Ovary (tissue), 9 donors: ENCODE measurements around the gene ETV6. TPM values are rescaled to one million over a fixed set of nuclear protein-coding genes. Genes with fewer than 3 reads are reported as not detected.

Source experiments
- DNase-seq, 5 donors: peaks; one replicate each; pipeline ENCODE4 v3.0.0-alpha.2; 2019 to 2020
- H3K27ac ChIP-seq, 2 donors: fragments of 200-600 bp; one replicate each; pipeline versions ENCODE4 v1.5.1 to v1.8.0; 2019 to 2022
- H3K27me3 ChIP-seq: fragments of 200-600 bp; one replicate; pipeline ENCODE4 v1.8.0; 2022
- H3K36me3 ChIP-seq: fragments of 200-600 bp; sonication (generic); one replicate; pipeline ENCODE4 v1.5.1; 2019
- H3K4me1 ChIP-seq: one replicate; pipeline ENCODE4 v1.8.1; 2013; ENCODE audit warnings: mild to moderate bottlenecking, moderate library complexity; ENCODE audit not compliant: insufficient read depth
- H3K4me3 ChIP-seq: fragments of 200-600 bp; sonication (generic); one replicate; pipeline ENCODE4 v1.5.1; 2017
- H3K9me3 ChIP-seq, 2 donors: fragments of 200-600 bp in 1 of 2; sonication (generic) in 1 of 2; one replicate each; pipeline versions ENCODE4 v1.5.1 to v1.8.1; 2013 to 2019; ENCODE audit warnings: mild to moderate bottlenecking in 1 of 2, moderate library complexity in 1 of 2
- EP300 ChIP-seq: sonication (generic); formaldehyde crosslinking; IDR thresholded peaks from one replicate; pipeline ENCODE4 v1.6.1; 2017; ENCODE audit warnings: antibody characterized with exemption
- POLR2A ChIP-seq: fragments of 450-650 bp; IDR thresholded peaks from one replicate; pipeline ENCODE4 v1.6.1; 2017; ENCODE audit warnings: antibody characterized with exemption, mild to moderate bottlenecking, moderate library complexity
- WGBS, 3 donors: extraction: QIAGEN DNeasy Blood & Tissue Kit in 1 of 3; methylation state at CpG; one replicate each; pipeline versions ENCODE4 v1.1.5 to v1.1.7; 2013 to 2017; 5-methylcytosine and 5-hydroxymethylcytosine counted together
- intact Hi-C, 4 donors: fragments of 100-400 bp; cut with DNase I; formaldehyde crosslinking; loops; one replicate each; pipeline versions ENCODE4 v1.11.0 to v1.15.1; 2022 to 2023
- polyA plus RNA-seq, 2 donors: library from polyadenylated mRNA; stranded (reverse); fragments of 200-250 nt in 1 of 2; fragments of 350-450 nt in 1 of 2; fragmentation: Illumina TruSeq in 1 of 2; extraction: RNeasy Lipid Tissue Mini Kit (QIAGEN cat#74804) in 1 of 2; gene quantifications; one replicate each; pipeline ENCODE4 v1.2.3, GENCODE V29; 2013 to 2014
- total RNA-seq, 7 donors: library from RNA; depleted of rRNA in 2 of 7; stranded (reverse); fragments of >200 nt in 2 of 7; fragmentation: NEBNext Ultra II Directional in 3 of 7; extraction: Animal tissue kit (Norgen Biotek cat#: 25700) in 3 of 7; gene quantifications; one replicate each; pipeline versions ENCODE4 v1.1.0 to v1.2.4, GENCODE V29; 2016 to 2023
- TF ChIP-seq, protein P1 (sequence below), 3 donors: fragments of 450-650 bp in 2 of 3; fragments of 200-600 bp in 1 of 3; IDR thresholded peaks; one replicate each; pipeline versions ENCODE4 v1.5.1 to v1.8.0; 2016 to 2022; ENCODE audit warnings: antibody characterized with exemption in 3 of 3, mild to moderate bottlenecking in 1 of 3
- donor health status: DM: no; HTN: no; CAD: no; lungs with moderate emphysema.
- donor health status: DM: no; HTN: no; CAD: no.
- donor health status: Bipolar disorder and iron deficiency.
- donor health status: DM: yes; HTN: yes; CAD: no.
- donor health status: DM: no; HTN: no; CAD: no.
- donor health status: DM: yes; HTN: yes; CAD: no.

ETV6 gene
- total and polyA plus RNA-seq, 9 donors: 4.4 to 34.6 (median 18.3) TPM

DNA sequence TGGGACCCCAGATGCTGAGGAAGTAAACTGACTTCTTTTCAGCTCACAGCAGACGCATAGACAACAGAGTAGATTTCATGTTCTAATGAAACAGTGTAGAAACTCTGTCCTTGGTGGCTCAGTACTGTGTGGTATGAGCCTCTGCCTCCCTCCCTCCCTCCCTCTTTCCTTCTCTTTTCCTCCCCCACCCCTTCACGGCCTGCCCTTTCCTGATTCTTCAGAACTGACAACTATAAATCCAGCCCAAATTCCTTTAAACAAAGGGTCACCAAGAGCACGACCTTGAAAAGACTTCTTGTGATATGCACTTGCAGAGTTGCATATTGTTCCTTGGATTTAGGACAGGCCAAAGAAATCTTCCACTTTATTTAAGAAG lies 164.0 kb downstream of the ETV6 start:
- intact Hi-C loops: no loop called here
- Histone ChIP-seq H3K27ac (peak overlapping the region; percentile 52 to 68), H3K9me3 (no peaks in the 10 kb centered on the region), H3K4me1 (peaks cover 11% of the 10 kb centered on the region), H3K4me3 (peak overlapping the region; percentile 1), H3K27me3 (no peaks in the 10 kb centered on the region), H3K36me3 (no peaks in the 10 kb centered on the region)
- 3 to 8% (median 4%) methylated on average over 3 of the region's 3 CpGs for WGBS, 3 donors
- no peak for DNase-seq
- TF ChIP-seq EP300: no peak
- TF ChIP-seq, protein P1, sequence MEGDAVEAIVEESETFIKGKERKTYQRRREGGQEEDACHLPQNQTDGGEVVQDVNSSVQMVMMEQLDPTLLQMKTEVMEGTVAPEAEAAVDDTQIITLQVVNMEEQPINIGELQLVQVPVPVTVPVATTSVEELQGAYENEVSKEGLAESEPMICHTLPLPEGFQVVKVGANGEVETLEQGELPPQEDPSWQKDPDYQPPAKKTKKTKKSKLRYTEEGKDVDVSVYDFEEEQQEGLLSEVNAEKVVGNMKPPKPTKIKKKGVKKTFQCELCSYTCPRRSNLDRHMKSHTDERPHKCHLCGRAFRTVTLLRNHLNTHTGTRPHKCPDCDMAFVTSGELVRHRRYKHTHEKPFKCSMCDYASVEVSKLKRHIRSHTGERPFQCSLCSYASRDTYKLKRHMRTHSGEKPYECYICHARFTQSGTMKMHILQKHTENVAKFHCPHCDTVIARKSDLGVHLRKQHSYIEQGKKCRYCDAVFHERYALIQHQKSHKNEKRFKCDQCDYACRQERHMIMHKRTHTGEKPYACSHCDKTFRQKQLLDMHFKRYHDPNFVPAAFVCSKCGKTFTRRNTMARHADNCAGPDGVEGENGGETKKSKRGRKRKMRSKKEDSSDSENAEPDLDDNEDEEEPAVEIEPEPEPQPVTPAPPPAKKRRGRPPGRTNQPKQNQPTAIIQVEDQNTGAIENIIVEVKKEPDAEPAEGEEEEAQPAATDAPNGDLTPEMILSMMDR (IDR thresholded peaks at IDR 0.05): no peak
- no peak for TF ChIP-seq POLR2A

DNA sequence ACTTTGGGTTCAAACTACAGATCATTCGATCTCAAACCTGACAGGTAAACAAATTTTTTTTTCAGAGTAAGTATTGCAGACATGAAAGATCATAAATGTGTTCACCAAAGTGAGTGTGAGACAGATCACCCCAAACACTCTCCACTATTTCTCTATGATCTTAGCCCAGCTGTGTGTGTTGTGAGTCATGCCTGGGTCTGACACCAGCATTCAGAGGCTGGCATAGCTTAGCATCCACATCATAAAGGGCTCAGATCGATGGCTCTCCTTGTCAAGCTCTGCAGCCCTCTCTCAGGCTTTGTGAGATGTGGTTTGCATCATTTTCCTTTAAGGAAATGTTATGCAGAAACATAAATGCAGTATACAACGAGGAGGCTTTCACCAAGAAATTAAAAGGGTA lies 164.9 kb downstream of the ETV6 start:
- Histone ChIP-seq H3K36me3 (no peaks in the 10 kb centered on the region), H3K4me3 (no peak overlapping the region), H3K27ac (no peak overlapping the region), H3K9me3 (no peaks in the 10 kb centered on the region), H3K4me1 (peaks cover 11% of the 10 kb centered on the region), H3K27me3 (no peaks in the 10 kb centered on the region)
- TF ChIP-seq EP300 (no peak), POLR2A (no peak)
- TF ChIP-seq, protein P1 (IDR thresholded peaks at IDR 0.05): no peak
- WGBS, 3 donors: 59 to 62% (median 61%) methylated on average over 3 of the region's 3 CpGs
- intact Hi-C loops: no loop called here
- DNase-seq: no peak

DNA sequence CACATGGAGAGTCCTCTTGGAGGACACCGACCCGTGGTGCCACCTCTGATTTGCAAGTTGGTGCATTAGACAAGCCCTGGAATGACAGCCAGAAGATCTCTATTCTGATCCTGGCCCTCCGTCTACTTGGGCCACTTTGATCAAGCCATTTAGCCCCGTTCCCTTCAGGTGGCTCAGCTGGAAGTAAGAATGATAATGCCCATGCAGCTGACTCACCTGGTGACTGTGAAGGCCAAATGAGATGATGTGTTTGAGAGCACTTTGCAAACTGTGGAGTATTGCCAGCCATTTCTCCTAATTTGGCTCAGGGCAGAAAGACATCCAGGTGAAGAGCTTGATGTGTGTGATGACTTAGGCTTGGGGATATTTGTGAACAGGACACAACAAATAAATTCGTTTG lies 165.9 kb downstream of the ETV6 start:
- H3K27ac ChIP-seq: no peak overlapping the region
- H3K36me3 ChIP-seq: no peaks in the 10 kb centered on the region
- intact Hi-C loops: no loop called here
- no peak for DNase-seq
- H3K4me3 ChIP-seq: no peak overlapping the region
- WGBS, 3 donors: 96 to 98% (median 97%) methylated on average over 5 of the region's 5 CpGs
- no peaks in the 10 kb centered on the region for H3K27me3 ChIP-seq
- peaks cover 11% of the 10 kb centered on the region for H3K4me1 ChIP-seq
- no peaks in the 10 kb centered on the region for H3K9me3 ChIP-seq
- TF ChIP-seq EP300: no peak
- no peak for TF ChIP-seq POLR2A
- TF ChIP-seq, protein P1 (IDR thresholded peaks at IDR 0.05): no peak

DNA sequence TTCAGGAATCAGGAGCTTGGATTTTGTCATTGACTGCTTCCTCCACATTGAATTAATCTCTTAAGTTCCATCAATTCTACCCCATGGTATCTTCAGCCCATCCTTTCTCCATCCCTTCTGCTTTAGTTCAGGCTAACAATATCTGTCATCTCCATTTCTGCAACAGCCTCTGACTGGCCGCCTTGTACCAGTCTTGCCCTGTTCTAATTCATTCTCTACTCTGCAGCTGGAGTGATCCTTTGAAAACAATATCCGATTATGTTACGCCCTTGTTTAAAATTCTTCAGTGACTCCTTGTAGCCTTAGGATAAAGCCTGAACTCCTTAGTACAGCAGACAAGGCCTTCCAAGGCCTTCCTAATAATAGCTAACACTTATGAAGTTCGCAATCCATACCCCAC lies 170.2 kb downstream of the ETV6 start:
- TF ChIP-seq POLR2A: no peak
- TF ChIP-seq, protein P1 (IDR thresholded peaks at IDR 0.05): no peak
- TF ChIP-seq EP300: no peak
- Histone ChIP-seq H3K36me3 (no peaks in the 10 kb centered on the region), H3K9me3 (no peaks in the 10 kb centered on the region), H3K4me3 (no peak overlapping the region), H3K4me1 (no peaks in the 10 kb centered on the region), H3K27me3 (no peaks in the 10 kb centered on the region), H3K27ac (no peak overlapping the region)
- DNase-seq: no peak
- intact Hi-C loops: no loop called here
- WGBS, 3 donors: 84 to 90% (median 89%) methylated on average over 4 of the region's 4 CpGs

DNA sequence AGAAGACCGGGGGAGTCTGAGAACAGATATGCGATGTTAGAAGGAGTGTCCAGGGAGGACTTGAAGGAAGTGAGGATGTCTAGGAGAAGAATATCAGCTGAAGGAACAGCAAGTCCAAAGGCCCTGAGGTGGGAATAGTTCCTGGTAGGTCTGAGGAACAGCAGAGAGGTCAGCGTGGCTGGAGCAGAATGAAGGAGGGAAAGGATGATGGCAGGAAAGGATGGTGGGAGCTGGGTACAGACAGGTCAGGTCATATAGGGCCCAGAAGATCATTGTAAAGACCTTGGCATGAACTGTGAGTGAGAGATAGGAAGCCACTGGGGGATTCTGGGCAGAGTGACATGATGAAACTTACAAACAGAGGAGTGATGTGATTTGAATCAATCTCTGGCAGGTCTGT lies 171.0 kb downstream of the ETV6 start:
- intact Hi-C loops: no loop called here
- Histone ChIP-seq H3K9me3 (no peaks in the 10 kb centered on the region), H3K36me3 (no peaks in the 10 kb centered on the region), H3K27me3 (no peaks in the 10 kb centered on the region), H3K4me1 (no peaks in the 10 kb centered on the region), H3K4me3 (no peak overlapping the region), H3K27ac (no peak overlapping the region)
- TF ChIP-seq, protein P1 (IDR thresholded peaks at IDR 0.05): no peak
- 90 to 92% (median 91%) methylated on average over 3 of the region's 3 CpGs for WGBS, 3 donors
- DNase-seq: no peak
